ENCODE measurements around the gene INVS.
A peak's percentile ranks its signal among the peaks of the same experiment; 100 is the strongest.
"Not testable (repeated sequence)": the region's sequence is repeated elsewhere in the genome, so short reads cannot be mapped to it uniquely, and the experiment has no call there.

Gene INVS

GRCh38 chr9:100317706-100318105 lies 218.7 kb downstream of the INVS start:
- no peak for TF ChIP-seq CTCF (IDR thresholded peaks at IDR 0.05; ENCODE audit: insufficient read depth, missing control alignments)
- DNase-seq (ENCODE audit: insufficient read length, low spot score): no peak
- FAIRE-seq: no peak

GRCh38 chr9:100322954-100323536 lies 224.0 kb downstream of the INVS start:
- peak; percentile 48 for FAIRE-seq
- no peak for DNase-seq (ENCODE audit: insufficient read length, low spot score)
- TF ChIP-seq CTCF (IDR thresholded peaks at IDR 0.05; ENCODE audit: insufficient read depth, missing control alignments): peak; percentile 72

GRCh38 chr9:100324594-100325200 lies 225.7 kb downstream of the INVS start:
- peak; percentile 55 for TF ChIP-seq CTCF (IDR thresholded peaks at IDR 0.05; ENCODE audit: insufficient read depth, missing control alignments)
- FAIRE-seq (no peak), DNase-seq (ENCODE audit: insufficient read length, low spot score) (no peak)

GRCh38 chr9:100338736-100339135 lies 239.7 kb downstream of the INVS start:
- not testable (repeated sequence) for FAIRE-seq

GRCh38 chr9:100340224-100340623 lies 241.2 kb downstream of the INVS start:
- DNase-seq (ENCODE audit: insufficient read length, low spot score): no peak
- FAIRE-seq: no peak
- TF ChIP-seq CTCF (IDR thresholded peaks at IDR 0.05; ENCODE audit: insufficient read depth, missing control alignments): no peak

More at GRCh38 chr9:100338736-100339135, 239.7 kb downstream of the INVS start:
- DNase-seq (ENCODE audit: insufficient read length, low spot score): not testable (repeated sequence)

GRCh38 chr9:100341889-100342288 lies 242.8 kb downstream of the INVS start:
- FAIRE-seq (no peak), DNase-seq (ENCODE audit: insufficient read length, low spot score) (no peak)

GRCh38 chr9:100346836-100347235 lies 247.8 kb downstream of the INVS start:
- TF ChIP-seq CTCF (IDR thresholded peaks at IDR 0.05; ENCODE audit: insufficient read depth, missing control alignments): no peak
- no peak for FAIRE-seq
- DNase-seq (ENCODE audit: insufficient read length, low spot score): no peak

More at GRCh38 chr9:100341889-100342288, 242.8 kb downstream of the INVS start:
- TF ChIP-seq CTCF (IDR thresholded peaks at IDR 0.05; ENCODE audit: insufficient read depth, missing control alignments): no peak

Measured in D721Med (cell line).